ENCODE measurements around the gene MMP24OS.

DNA sequence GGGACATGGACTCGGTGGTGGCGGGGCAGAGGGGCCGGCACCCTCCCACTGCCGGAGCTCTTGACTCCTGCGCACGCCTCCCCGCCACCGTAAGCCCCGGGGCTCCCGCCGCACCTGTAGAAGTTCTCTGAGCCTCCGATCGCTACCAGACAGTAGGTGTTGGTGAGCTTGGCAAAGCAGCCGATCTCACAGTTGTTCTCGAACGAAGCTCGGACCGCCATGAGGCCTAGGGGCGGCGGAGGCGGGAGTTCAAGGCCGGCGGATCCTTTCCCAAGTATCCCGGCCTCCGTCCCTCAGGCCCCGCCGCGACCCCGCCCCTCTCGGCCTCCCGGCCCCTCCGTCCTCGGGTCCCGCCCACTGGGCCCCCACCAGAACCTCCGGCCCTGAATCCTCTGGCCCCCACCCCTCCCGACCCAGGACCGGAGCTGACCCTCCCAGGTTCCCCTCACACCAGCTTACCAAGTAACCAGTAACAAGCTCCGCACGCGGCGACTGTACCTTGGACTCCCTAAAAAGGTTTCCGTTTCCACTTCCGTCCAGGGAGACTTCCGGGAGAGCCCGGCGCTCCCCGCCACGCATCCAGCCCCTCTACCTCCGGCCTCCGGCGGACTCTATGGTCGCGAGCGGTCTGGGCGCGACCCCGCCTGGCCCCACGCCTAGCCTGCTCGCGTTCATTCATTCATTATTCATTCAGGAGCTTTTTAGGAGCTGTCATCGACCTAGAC is 6.5 kb upstream of the MMP24OS start, which contains the start of gene EIF6:
- TF ChIP-seq, protein P1, sequence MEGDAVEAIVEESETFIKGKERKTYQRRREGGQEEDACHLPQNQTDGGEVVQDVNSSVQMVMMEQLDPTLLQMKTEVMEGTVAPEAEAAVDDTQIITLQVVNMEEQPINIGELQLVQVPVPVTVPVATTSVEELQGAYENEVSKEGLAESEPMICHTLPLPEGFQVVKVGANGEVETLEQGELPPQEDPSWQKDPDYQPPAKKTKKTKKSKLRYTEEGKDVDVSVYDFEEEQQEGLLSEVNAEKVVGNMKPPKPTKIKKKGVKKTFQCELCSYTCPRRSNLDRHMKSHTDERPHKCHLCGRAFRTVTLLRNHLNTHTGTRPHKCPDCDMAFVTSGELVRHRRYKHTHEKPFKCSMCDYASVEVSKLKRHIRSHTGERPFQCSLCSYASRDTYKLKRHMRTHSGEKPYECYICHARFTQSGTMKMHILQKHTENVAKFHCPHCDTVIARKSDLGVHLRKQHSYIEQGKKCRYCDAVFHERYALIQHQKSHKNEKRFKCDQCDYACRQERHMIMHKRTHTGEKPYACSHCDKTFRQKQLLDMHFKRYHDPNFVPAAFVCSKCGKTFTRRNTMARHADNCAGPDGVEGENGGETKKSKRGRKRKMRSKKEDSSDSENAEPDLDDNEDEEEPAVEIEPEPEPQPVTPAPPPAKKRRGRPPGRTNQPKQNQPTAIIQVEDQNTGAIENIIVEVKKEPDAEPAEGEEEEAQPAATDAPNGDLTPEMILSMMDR (IDR thresholded peaks at IDR 0.05), result no peak
- no peak for TF ChIP-seq POLR2A (IDR thresholded peaks at IDR 0.05)
